Non-pigmented ciliary epithelial cell (primary cell): Measurements from ENCODE around the gene MRPL48.
"Not testable (repeated sequence)": the region's sequence is repeated elsewhere in the genome, so short reads cannot be mapped to it uniquely, and the experiment has no call there.

ENCODE experiments used
- DNase-seq: peaks from one replicate; pipeline ENCODE4 v3.0.0-alpha.2; 2010; ENCODE audit warnings: low read depth

MRPL48 gene

DNA sequence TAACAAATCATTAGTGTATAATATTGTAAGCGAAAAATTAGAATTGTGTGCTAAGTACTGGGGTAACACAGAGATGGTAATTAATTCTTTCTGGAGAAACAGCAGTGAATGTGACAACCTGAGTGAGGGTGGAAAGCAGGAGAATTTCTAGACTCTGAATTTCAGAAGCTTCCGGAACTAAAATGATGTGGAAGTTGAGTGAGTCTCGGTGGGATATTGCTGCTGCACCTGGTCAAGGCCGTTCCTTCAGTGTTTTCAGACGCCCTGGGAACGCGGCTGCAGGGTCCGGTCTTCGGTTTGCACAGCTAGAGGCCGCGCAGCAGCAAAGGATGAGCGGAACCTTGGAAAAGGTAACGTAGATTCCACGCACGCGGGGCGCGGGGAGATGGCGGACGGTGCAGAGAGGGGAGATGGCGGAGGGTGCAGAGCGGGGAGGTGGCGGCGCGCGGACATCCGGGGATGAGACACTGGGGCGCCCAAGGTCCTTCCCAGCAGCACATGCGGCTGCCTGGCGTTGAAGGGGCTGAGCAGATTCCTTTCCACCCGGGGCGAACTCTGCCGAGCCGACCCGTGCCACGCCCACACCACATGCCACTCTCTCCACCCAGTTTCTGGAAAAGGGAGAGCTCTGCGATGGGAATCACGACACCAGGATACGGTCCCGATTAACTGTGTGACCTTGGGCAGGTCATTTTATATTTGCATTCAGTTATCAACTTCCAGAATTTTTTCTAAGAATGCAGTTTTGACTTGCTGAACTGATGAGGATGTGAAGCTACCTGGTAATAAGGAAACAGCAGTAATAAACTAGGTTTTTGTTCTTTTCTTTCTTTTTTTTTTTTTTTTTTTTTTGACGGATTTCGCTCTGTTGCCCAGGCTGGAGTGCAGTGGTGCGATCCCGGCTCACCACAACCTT lies at the start of gene MRPL48:
Gene MRPL48, plus strand, starts transcription at position 232 of the 916 bp plus-strand sequence. Its CDS starts 98 bp downstream, at position 330.
- DNase-seq = peak; percentile 56

DNA sequence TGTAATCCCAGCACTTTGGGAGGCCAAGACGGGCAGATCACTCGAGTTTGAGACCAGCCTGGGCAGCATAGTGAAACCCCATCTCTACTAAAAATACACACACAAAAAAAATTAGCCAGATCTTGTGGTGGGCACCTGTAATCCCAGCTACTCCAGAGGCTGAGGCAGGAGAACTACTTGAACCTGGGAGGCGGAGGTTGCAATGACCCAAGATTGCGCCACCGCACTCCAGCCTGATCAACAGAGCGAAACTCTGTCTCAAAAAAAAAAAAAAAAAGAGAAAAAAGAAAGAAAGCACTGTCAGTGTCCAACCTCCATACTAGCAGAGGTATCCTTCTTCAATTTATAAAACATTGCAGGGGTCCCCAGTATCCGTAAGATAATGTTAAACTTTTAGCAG lies 44.6 kb upstream of the MRPL48 start:
- no peak for DNase-seq

DNA sequence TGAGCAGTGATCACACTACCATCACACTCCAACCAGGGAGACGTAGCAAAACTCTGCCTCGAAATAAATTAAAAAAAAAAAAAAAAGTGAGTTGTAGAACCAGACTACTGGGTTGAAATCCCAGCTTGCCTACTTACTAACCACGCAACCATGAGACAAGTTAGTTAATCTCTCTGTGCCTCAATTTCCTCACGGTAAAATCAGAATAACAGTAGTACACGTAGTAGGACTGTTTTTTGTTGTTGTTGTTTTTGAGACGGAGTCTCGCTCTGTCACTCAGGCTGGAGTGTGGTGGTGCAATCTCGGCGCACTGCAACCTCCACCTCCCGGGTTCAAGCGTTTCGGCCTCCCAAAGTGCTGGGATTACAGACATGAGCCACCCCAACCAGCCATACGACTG lies 41.0 kb upstream of the MRPL48 start:
- DNase-seq = no peak

DNA sequence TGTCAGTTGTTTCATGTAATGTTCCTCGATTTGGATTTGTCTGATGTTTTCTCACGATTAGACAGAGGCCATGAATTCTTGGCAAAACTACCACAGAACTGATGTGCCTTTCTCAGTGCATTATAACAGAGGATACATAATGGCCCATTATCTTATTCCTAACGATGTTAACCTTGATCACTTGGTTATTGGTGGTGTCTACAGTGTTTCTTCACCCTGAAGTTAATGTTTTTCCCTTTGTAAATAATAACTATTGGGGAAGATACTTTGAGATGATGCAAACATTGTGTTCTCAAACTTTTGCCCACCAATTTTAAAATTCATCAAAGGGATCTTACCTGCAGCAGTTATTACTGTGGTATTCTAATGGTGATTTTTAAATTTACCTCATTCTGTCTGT lies 39.9 kb upstream of the MRPL48 start:
- DNase-seq = no peak

DNA sequence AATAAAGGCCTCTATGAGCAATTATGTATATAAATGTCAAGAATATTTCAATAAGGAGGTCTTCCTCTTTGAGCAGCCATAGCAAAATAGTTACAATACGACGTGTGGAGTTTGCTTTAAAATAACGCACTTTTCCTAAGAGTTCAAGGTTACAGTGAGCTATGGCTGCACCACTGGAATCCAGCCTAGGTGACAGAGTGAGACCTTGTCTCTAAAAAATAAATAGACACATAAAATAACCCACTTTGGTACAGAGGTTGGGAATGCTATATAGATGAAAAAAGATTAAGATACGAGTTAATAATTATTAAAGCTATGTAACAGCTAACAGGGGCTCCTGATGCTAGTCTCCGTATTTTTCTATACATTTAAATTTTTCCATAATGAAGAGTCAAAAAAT lies 39.4 kb upstream of the MRPL48 start:
- DNase-seq = no peak

DNA sequence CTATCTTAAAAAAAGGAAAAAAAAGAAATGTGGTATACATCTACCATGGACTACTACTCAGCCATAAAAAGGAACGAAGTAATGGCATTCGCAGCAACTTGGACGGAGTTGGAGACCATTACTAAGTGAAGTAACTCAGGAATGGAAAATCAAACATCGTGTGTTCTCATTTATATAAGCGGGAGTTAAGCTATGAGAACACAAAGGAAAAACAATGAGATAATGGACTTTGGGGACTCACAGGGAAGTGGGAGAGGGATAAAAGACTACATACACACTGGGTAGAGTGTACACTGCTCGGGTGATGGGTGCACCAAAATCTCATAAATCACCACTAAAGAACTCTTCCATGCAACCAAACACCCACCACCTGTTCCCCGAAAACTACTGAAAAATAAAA lies 38.6 kb upstream of the MRPL48 start:
- no peak for DNase-seq

DNA sequence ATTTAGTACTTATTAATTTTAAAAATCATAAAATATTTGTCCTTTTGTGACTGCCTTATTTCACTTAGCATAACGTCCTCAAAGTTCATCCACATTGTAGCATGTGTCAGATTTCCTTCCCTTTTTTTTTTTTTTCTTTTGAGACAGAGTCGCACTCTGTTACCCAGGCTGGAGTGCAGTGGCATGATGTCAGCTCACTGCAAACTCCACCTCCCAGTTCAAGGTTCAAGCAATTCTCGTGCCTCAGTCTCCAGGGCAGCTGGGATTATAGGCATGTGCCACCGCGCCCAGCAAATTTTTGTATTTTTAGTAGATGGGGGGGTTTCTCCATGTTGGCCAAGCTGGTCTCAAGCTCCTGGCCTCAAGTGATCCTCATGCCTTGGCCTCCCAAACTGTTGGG lies 37.4 kb upstream of the MRPL48 start:
- DNase-seq = no peak

DNA sequence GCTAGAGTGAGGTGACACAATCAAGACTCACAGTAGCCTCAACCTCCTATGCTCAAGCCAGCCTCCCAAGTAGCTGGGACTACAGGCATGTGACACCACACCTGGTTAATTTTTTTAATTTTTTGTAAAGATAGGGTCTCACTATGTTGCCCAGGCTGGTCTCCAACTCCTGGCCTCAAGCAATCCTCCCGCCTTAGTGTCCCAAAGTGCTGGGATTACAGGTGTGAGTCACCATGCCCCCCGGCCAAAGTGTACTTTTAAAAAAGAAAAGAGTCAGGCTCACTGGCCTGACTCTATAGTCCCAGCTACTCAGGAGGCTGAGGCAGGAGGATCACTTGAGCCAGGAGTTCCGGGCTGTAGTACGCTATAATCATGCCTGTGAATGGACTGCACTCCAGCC lies 36.8 kb upstream of the MRPL48 start:
- not testable (repeated sequence) for DNase-seq

DNA sequence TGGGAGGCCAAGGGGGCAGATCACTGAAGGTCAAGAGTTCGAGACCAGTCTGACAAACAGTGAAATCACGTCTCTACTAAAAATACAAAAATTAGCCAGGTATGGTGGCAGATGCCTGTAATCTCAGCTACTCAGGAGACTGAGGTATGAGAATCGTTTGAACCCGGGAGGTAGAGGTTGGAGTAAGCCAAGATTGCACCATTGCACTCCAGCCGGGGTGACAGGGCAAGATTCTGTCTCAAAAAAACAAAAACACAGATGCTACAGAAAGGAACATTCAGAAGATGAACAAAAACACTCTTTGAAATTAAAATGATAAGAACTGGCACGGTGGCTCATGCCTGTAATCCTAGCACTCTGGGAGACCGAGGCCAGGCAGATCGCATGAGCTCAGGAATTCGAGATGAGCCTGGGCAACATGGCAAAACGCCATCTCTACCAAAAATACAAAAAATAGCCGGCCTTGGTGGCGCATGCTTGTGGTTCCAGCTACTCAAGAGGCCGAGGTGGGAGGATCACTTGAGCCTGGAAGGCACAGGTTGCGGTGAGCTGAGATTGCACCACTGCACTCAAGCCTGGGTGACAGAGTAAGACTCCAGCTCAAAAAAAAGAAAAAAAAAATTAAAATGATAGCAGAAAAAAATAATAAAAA lies 35.3 kb upstream of the MRPL48 start:
- no peak for DNase-seq

DNA sequence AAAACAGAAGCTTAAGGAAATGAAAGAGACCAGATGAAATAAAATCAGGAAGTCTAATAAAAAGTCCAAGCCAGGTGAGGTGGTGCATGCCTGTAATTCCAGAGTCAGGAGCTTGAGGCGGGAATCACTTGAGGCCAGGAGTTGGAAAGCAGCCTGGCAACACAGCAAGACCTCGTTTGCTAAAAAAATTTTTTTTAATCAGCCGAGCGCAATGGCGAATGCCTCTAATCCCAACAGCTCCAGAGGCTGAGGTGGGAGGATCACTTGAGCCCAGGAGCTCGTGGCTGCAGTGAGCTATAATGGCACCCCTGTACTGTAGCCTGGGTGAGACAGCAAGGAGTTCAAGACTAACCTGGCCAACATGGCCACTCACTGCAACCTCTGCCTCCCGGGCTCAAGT lies 34.8 kb upstream of the MRPL48 start:
- DNase-seq = no peak

DNA sequence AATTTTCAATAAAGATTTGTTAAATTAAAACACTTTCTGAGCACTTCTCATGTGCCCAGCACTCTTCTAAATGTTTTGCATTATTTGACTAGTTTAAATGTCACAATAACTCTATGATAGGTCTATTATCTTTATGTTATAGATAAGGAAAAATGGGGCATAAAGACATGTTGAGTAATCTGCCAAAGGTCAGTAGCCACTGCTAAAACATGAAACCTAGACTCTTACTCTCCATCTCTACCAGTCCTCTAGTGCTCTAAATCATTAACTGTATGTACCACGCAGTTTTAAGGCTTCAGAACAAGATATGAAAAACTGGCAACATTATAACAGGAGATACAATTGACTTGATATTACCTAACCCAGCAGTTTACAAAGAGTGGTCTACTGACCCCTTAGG lies 33.7 kb upstream of the MRPL48 start:
- DNase-seq = no peak

DNA sequence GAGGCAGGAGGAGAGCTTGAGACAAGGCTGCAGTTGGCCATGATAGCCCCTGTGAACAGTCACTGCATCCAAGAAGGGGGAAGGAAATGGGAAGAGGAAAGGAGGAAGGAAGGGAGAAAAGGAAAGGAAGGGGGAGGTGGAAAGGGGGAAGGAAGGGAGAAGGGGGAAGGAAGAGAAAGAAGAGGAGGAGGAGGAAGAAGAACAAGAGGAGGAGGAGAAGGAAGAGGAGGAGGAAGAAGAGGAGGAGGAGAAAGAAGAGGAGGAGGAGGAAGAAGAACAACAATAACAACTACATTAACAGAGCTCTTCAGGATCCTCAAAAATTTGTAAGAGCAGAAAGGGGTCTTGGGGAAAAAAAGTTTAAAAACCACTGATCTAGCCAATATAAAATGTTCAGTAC lies 32.0 kb upstream of the MRPL48 start:
- no peak for DNase-seq

DNA sequence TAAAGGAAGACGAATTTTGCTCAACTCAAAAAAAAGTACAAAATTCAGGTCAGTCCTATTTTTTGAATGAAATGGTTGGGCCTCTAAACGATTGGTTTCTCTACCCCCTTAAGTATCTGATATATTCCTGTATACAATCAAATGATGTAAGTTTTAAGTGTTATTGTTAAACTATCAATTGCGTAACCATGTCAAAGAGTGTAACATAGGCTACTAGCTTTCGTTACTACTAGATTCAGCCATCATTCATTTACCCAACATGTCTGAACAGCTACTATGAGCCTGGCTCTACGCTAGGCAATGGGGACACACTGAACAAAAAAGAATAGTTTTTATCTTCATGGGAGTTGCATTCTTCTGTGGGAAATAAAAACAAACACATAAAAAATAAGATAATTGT lies 30.1 kb upstream of the MRPL48 start:
- no peak for DNase-seq

DNA sequence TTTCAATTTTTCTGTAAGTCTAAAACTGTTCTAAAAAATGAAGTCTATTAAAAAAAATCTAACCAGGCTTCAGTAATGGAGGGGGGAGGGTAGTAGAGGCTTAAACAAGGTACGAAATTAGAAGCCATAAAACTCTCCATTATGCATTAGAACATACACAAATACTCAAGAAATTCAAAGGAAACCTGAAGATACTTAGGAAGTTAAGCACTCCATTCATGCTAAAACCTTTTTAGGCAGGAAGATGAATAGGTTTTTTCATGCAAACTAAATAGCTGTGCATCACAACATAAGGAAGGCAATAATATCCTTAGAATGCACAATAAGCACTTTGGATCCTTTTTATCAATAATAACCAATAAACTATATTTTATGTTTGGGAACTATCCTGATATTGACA lies 29.2 kb upstream of the MRPL48 start:
- no peak for DNase-seq

DNA sequence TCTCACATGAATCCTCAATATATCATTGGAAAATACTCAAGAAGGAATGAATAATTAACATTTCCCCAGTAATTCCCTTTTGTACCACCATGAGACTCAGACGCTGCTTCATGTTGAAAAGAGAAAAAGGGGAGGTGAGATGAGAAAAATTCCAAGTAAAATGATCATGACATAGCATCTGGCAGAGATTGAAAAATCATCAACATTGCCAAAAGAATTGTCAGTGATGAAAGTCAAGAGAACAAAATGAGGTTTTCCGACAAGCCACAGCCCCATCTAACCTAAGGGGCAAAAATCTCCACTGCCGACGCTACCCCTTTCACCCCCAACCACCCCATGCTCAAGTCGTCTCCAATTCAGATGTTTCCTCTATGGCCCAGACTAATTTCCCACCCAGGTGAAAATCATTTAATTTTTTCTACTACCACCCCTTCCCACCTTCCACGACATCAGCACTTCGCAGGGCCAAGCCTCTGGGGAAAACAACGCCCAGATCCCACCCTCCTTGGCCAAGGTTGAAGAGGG lies 28.0 kb upstream of the MRPL48 start:
- no peak for DNase-seq

DNA sequence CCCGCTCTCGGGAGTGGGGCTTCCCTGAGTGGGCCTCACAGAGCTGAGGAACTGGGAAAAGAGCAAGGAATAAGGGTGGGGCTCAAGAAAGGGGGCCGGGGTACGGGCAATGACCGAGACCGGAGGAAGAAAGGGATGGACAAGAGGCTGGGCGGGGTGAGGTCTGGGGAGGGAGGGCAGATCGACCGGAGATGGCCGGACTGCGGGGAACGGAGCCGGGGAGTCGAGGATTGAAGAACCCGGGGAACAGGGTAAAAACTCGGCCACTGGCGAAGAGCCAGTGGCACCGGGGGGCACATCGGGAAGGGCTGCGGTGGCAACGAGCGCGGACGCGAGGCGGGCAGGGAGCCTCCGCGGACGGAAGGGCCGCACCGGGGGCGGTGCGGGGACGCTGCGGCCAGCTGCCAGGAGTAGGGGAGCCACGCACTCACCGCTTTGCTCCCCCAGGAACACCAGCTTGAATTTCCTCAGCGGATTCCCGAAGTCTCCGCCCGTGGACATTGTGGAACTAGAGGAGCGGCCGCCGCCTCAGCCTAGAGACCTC lies 27.5 kb upstream of the MRPL48 start:
- DNase-seq = no peak

DNA sequence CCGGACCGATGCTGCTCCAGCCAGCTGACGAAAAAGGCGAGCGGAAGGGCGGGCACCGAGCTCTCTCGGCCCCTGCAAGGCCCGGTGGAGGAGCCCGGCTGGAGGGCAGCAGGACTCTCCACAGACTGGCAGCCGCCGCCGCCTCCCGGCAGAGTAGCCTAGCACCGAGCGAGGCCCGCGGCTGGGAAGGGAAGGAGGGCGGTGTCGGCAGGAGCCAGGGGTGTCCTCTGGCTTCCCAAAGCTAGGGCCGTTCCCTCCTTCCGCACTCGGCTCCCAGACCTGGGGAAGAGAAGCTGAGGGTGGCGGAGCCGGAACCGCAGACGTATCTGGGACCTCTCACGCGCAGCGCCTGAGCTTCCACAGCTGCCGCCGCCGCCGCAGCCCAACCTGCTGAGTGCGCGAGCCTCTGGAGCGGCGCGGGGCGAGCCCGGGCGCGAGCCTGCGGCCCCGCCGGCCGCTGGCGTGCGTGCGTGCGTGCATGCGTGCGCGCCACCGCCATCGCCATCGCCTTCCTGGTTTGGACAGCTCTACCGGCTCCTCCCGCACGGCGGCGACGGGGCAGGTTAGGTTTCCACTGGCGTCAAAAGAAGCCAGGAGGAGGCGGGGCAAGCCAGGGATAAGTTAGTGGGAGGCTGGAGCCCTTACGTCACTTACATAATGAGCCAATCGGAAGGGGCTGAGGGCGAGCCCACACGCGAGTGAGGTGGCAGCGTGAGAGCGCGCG lies 26.8 kb upstream of the MRPL48 start, which contains the start of gene RAB6A:
Gene RAB6A, minus strand, starts transcription at position 396 of the 724 bp plus-strand sequence. CDS start 439 bp downstream, outside the sequence.
- peak; percentile 99 for DNase-seq

DNA sequence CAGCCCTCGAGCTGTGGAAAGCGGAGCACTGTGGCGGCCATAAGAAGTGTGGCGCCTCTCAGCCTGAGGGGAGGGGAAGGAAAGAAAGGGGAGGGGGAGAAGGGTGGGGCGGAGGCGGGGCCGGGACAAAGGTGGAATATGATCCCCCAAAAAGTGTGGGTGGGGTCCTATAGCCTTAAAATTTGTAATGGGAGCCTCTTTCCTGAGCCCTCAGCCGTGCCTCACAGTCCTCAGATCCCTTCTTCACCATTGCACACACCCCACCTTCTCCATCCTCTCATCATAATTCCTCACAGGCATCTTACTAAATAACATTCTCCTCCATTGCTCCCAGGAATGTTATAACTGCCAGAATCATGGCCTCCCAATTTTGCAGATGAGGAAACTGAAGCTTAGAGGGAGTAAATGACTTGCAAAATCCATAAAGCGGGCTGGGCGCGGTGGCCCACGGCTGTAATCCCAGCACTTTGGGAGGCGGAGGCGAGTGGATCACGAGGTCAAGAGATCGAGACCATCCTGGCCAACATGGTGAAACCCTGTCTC lies 26.2 kb upstream of the MRPL48 start:
- DNase-seq = no peak

DNA sequence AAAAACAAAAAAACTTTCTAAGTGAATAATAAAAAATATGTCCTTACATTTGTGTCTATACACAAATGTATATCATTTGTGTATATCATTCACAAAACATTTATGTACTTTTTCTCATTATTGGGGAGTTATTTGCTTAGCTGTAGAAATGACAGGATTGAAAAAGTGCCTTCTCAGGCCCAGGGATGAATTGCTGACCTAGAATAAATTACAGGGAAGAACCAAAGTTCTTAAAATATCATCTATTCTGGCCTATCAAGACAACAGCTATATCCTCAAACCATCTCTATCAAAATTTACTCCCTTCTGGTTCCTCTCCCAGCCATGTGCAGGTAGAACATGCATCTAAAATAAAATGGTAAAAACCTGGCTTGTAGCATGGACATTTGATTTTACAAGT lies 24.9 kb upstream of the MRPL48 start:
- DNase-seq = no peak

DNA sequence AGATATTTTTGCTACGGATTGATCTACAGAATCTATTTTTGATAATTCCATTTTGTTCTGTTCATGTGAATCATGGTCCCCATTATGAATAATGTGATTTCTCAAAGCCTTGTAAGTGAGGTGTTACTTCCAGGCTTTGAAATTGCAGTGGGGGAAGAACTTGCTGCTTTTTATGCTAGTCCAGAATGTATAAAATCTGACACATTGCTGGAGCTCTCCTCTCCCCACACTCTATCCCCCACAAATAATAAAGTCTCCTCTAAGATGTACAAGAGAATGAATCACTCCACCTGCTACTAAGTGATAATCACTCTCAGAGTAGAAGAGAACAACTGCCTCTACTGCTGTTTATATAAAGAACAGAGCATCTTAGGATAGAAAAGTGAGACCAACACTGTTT lies 20.9 kb upstream of the MRPL48 start:
- DNase-seq = no peak

DNA sequence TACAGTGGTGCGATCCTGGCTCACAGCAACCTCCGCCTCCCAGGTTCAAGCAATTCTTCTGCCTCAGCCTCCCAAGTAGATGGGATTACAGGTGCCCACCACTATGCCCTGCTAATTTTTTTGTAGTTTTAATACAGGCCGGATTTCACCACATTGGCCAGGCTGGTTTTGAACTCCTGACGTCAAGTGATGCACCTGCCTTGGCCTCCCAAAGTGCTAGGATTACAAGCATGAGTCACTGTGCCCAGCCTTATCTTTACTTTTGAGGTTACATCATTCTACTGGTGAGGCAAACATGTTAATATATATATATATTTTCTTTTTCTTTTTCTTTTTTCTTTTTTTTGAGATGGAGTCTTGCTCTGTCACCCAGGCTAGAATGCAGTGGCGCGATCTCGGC lies 16.9 kb upstream of the MRPL48 start:
- not testable (repeated sequence) for DNase-seq
